GM15510 (cell line): ENCODE measurements around the gene TAPBPL.

Experiments
- POLR2A ChIP-seq: IDR thresholded peaks from 3 replicates; pipeline ENCODE4 v1.6.1; 2011; ENCODE audit warnings: borderline replicate concordance; ENCODE audit not compliant: insufficient read length; ENCODE audit errors: extremely low read depth

TAPBPL gene

GRCh38 chr12:6450869-6451347, 934 bp upstream of the TAPBPL start:
- TF ChIP-seq POLR2A = no peak

- TF ChIP-seq POLR2A = no peak
Measured at GRCh38 chr12:6452245-6452943, 552 bp downstream of the TAPBPL start.

- TF ChIP-seq POLR2A = peak; percentile 50
Measured at GRCh38 chr12:6452944-6453630, 1.2 kb downstream of the TAPBPL start.

- TF ChIP-seq POLR2A = peak; percentile 13
Measured at GRCh38 chr12:6457220-6457945, 5.5 kb downstream of the TAPBPL start.

GRCh38 chr12:6458281-6459003, 6.6 kb downstream of the TAPBPL start:
- no peak for TF ChIP-seq POLR2A

- no peak for TF ChIP-seq POLR2A
Measured at GRCh38 chr12:6459004-6459337, 7.1 kb downstream of the TAPBPL start.

- TF ChIP-seq POLR2A = no peak
Measured at GRCh38 chr12:6460751-6461371, 9.0 kb downstream of the TAPBPL start.

GRCh38 chr12:6461401-6462233, 9.8 kb downstream of the TAPBPL start:
- peak; percentile 60 for TF ChIP-seq POLR2A

GRCh38 chr12:6462234-6462995, 10.6 kb downstream of the TAPBPL start:
- no peak for TF ChIP-seq POLR2A

- TF ChIP-seq POLR2A = no peak
Measured at GRCh38 chr12:6463216-6463615, 11.4 kb downstream of the TAPBPL start.

GRCh38 chr12:6463858-6464257, 12.0 kb downstream of the TAPBPL start:
- no peak for TF ChIP-seq POLR2A

- no peak for TF ChIP-seq POLR2A
Measured at GRCh38 chr12:6464531-6464930, 12.7 kb downstream of the TAPBPL start.
